Astrocyte (in vitro differentiated cells and primary cell): ENCODE results near the gene STON1. TPM values are rescaled to one million over a fixed set of nuclear protein-coding genes. Genes with fewer than 3 reads are reported as not detected.

Experiments
- DNase-seq: peaks from one replicate; pipeline ENCODE4 v3.0.0-alpha.2; 2010; ENCODE audit warnings: low read depth
- FAIRE-seq: peaks from 2 replicates; lab custom pipeline; 2011; peaks lifted over from hg19 to GRCh38; lab: Jason Lieb, UNC
- H2AFZ ChIP-seq: 2 replicates; pipeline ENCODE4 v1.6.0; 2012; ENCODE audit warnings: low read depth, low read length, inconsistent platforms
- H3K27ac ChIP-seq: 2 replicates; pipeline ENCODE4 v1.5.1; 2011; ENCODE audit warnings: low read depth, low read length, inconsistent platforms
- H3K27me3 ChIP-seq: 2 replicates; pipeline ENCODE4 v1.6.0; 2011; ENCODE audit warnings: low read length, inconsistent platforms; ENCODE audit not compliant: insufficient read depth
- H3K36me3 ChIP-seq: 2 replicates; pipeline ENCODE4 v1.5.1; 2011; ENCODE audit warnings: low read length, inconsistent platforms; ENCODE audit not compliant: insufficient read depth
- H3K4me1 ChIP-seq: 2 replicates; pipeline ENCODE4 v1.5.1; 2011; ENCODE audit warnings: low read length, inconsistent platforms; ENCODE audit not compliant: insufficient read depth
- H3K4me2 ChIP-seq: 2 replicates; pipeline ENCODE4 v1.6.0; 2012; ENCODE audit warnings: low read length, inconsistent platforms
- H3K4me3 ChIP-seq: 2 replicates; pipeline ENCODE4 v1.5.1; 2011; ENCODE audit warnings: low read depth, mild to moderate bottlenecking, low read length, inconsistent platforms; ENCODE audit not compliant: insufficient read depth
- H3K79me2 ChIP-seq: 2 replicates; pipeline ENCODE4 v1.6.0; 2012; ENCODE audit warnings: mild to moderate bottlenecking, low read length, inconsistent platforms; ENCODE audit not compliant: insufficient read depth
- H3K9ac ChIP-seq: 2 replicates; pipeline ENCODE4 v1.6.0; 2012; ENCODE audit warnings: mild to moderate bottlenecking, low read length, inconsistent platforms
- H3K9me3 ChIP-seq: 2 replicates; pipeline ENCODE4 v1.5.1; 2012; ENCODE audit warnings: low read depth, mild to moderate bottlenecking, low read length, inconsistent platforms; ENCODE audit not compliant: insufficient read depth
- H4K20me1 ChIP-seq: 2 replicates; pipeline ENCODE4 v1.6.0; 2012; ENCODE audit warnings: low read length, inconsistent platforms; ENCODE audit not compliant: insufficient read depth
- H3K27ac Mint-ChIP-seq: one replicate; pipeline ENCODE4 v1.8.0; 2021; ENCODE audit warnings: mild to moderate bottlenecking, mixed read lengths; ENCODE audit not compliant: unreplicated experiment
- H3K27me3 Mint-ChIP-seq: one replicate; pipeline ENCODE4 v1.8.0; 2021; ENCODE audit warnings: low read depth, mixed read lengths; ENCODE audit not compliant: unreplicated experiment
- H3K36me3 Mint-ChIP-seq: one replicate; pipeline ENCODE4 v1.8.0; 2021; ENCODE audit warnings: low read depth, mixed read lengths; ENCODE audit not compliant: unreplicated experiment
- H3K4me1 Mint-ChIP-seq: one replicate; pipeline ENCODE4 v1.8.0; 2021; ENCODE audit warnings: low read depth, mixed read lengths; ENCODE audit not compliant: unreplicated experiment
- H3K4me3 Mint-ChIP-seq: one replicate; pipeline ENCODE4 v1.8.0; 2021; ENCODE audit warnings: mild to moderate bottlenecking, moderate library complexity, mixed read lengths; ENCODE audit not compliant: unreplicated experiment
- H3K9me3 Mint-ChIP-seq: one replicate; pipeline ENCODE4 v1.8.0; 2021; ENCODE audit warnings: mild to moderate bottlenecking, mixed read lengths; ENCODE audit not compliant: unreplicated experiment
- CTCF ChIP-seq: IDR thresholded peaks from 2 replicates; pipeline ENCODE4 v1.5.1; 2011; ENCODE audit warnings: low read depth, mild to moderate bottlenecking, inconsistent platforms, low read length, moderate library complexity; ENCODE audit not compliant: insufficient read depth
- EZH2 ChIP-seq: IDR thresholded peaks from 2 replicates; pipeline ENCODE4 v1.6.1; 2012; ENCODE audit warnings: mild to moderate bottlenecking, low read length, inconsistent platforms; ENCODE audit not compliant: insufficient read depth
- total RNA-seq: library from RNA; stranded (reverse); gene quantifications from 2 replicates; pipeline ENCODE4 v1.2.1, GENCODE V29; 2021

STON1 gene
- total RNA-seq, 1 donor from 2014 or later: 7.3 TPM

- H3K27me3 Mint-ChIP-seq: no peaks in the 10 kb centered on the region
- no peak overlapping the region for H3K4me3 ChIP-seq
- H3K4me2 ChIP-seq: no peak overlapping the region
- no peaks in the 10 kb centered on the region for H3K4me1 Mint-ChIP-seq
- H3K4me1 ChIP-seq: peaks cover 2% of the 10 kb centered on the region
- H2AFZ ChIP-seq: no peak overlapping the region
- H4K20me1 ChIP-seq: no peaks in the 10 kb centered on the region
- H3K27ac Mint-ChIP-seq: no peak overlapping the region
- FAIRE-seq (no peak), DNase-seq (no peak)
- no peaks in the 10 kb centered on the region for H3K27me3 ChIP-seq
- no peaks in the 10 kb centered on the region for H3K36me3 ChIP-seq
- TF ChIP-seq EZH2 (no peak), CTCF (no peak)
- no peak overlapping the region for H3K27ac ChIP-seq
- no peak overlapping the region for H3K4me3 Mint-ChIP-seq
- H3K79me2 ChIP-seq: no peaks in the 10 kb centered on the region
- H3K36me3 Mint-ChIP-seq: peaks cover 6% of the 10 kb centered on the region
- H3K9me3 ChIP-seq: no peaks in the 10 kb centered on the region
- H3K9ac ChIP-seq: no peak overlapping the region
- H3K9me3 Mint-ChIP-seq: no peaks in the 10 kb centered on the region
Measured at GRCh38 chr2:48525269-48525943, 4.5 kb upstream of the STON1 start.

GRCh38 chr2:48527226-48527885, 2.6 kb upstream of the STON1 start:
- Histone ChIP-seq H3K36me3 (no peaks in the 10 kb centered on the region), H3K79me2 (no peaks in the 10 kb centered on the region), H3K4me2 (no peak overlapping the region), H3K27me3 (no peaks in the 10 kb centered on the region), H3K4me3 (no peak overlapping the region), H3K9me3 (no peaks in the 10 kb centered on the region), H2AFZ (no peak overlapping the region), H3K4me1 (peaks cover 11% of the 10 kb centered on the region), H3K9ac (no peak overlapping the region), H4K20me1 (no peaks in the 10 kb centered on the region), H3K27ac (no peak overlapping the region)
- FAIRE-seq (no peak), DNase-seq (peak; percentile 59)
- no peaks in the 10 kb centered on the region for H3K36me3 Mint-ChIP-seq
- H3K27me3 Mint-ChIP-seq: no peaks in the 10 kb centered on the region
- H3K4me3 Mint-ChIP-seq: no peak overlapping the region
- no peaks in the 10 kb centered on the region for H3K9me3 Mint-ChIP-seq
- H3K4me1 Mint-ChIP-seq: peaks cover 9% of the 10 kb centered on the region
- no peak overlapping the region for H3K27ac Mint-ChIP-seq
- TF ChIP-seq CTCF (no peak), EZH2 (no peak)

GRCh38 chr2:48528431-48528830, 1.5 kb upstream of the STON1 start:
- Histone ChIP-seq H3K27ac (no peak overlapping the region), H3K4me2 (no peak overlapping the region), H3K4me3 (no peak overlapping the region), H4K20me1 (no peaks in the 10 kb centered on the region), H3K27me3 (no peaks in the 10 kb centered on the region), H2AFZ (no peak overlapping the region), H3K79me2 (no peaks in the 10 kb centered on the region), H3K9ac (no peak overlapping the region), H3K9me3 (no peaks in the 10 kb centered on the region), H3K4me1 (peaks cover 13% of the 10 kb centered on the region), H3K36me3 (no peaks in the 10 kb centered on the region)
- H3K9me3 Mint-ChIP-seq: no peaks in the 10 kb centered on the region
- no peaks in the 10 kb centered on the region for H3K36me3 Mint-ChIP-seq
- TF ChIP-seq CTCF (no peak), EZH2 (no peak)
- H3K27me3 Mint-ChIP-seq: no peaks in the 10 kb centered on the region
- H3K27ac Mint-ChIP-seq: no peak overlapping the region
- FAIRE-seq (no peak), DNase-seq (no peak)
- H3K4me3 Mint-ChIP-seq: peak overlapping the region; percentile 79
- peaks cover 9% of the 10 kb centered on the region for H3K4me1 Mint-ChIP-seq
